Neural progenitor cell (in vitro differentiated cells): ENCODE data around the gene TBPL2. TPM values are rescaled to one million over a fixed set of nuclear protein-coding genes. Genes with fewer than 3 reads are reported as not detected.

Experiments
- DNase-seq: peaks from one replicate; pipeline ENCODE4 v3.0.0-alpha.2; 2016; ENCODE audit warnings: low spot score
- H2AFZ ChIP-seq: fragments of 200-600 bp; sonication (generic); replicated peaks from 2 replicates; pipeline ENCODE4 v1.6.1; 2016; ENCODE audit warnings: antibody characterized with exemption
- H3F3A ChIP-seq: fragments of 200-600 bp; sonication (generic); 2 replicates; pipeline ENCODE4 v1.6.1; 2016; ENCODE audit warnings: antibody characterized with exemption, low read depth
- H3K27ac ChIP-seq: fragments of 200-600 bp; sonication (generic); 2 replicates; pipeline ENCODE4 v1.5.1; 2016; ENCODE audit warnings: mild to moderate bottlenecking
- H3K27me3 ChIP-seq: fragments of 200-600 bp; sonication (generic); 2 replicates; pipeline ENCODE4 v1.6.1; 2016; ENCODE audit warnings: mild to moderate bottlenecking, moderate library complexity
- H3K36me3 ChIP-seq: fragments of 200-600 bp; sonication (generic); 2 replicates; pipeline ENCODE4 v1.5.1; 2016
- H3K4me1 ChIP-seq: fragments of 200-600 bp; sonication (generic); 2 replicates; pipeline ENCODE4 v1.6.1; 2016; ENCODE audit warnings: mixed run types
- H3K4me2 ChIP-seq: fragments of 200-600 bp; sonication (generic); 2 replicates; pipeline ENCODE4 v1.6.1; 2016
- H3K4me3 ChIP-seq: fragments of 200-600 bp; sonication (generic); 2 replicates; pipeline ENCODE4 v1.5.1; 2016
- H3K79me2 ChIP-seq: fragments of 200-600 bp; sonication (generic); 2 replicates; pipeline ENCODE4 v1.6.1; 2016; ENCODE audit warnings: low read depth
- H3K9ac ChIP-seq: fragments of 200-600 bp; sonication (generic); 2 replicates; pipeline ENCODE4 v1.6.1; 2016
- H3K9me3 ChIP-seq: fragments of 200-600 bp; sonication (generic); 2 replicates; pipeline ENCODE4 v1.5.1; 2016; ENCODE audit warnings: low read depth
- H4K20me1 ChIP-seq: fragments of 200-600 bp; sonication (generic); 2 replicates; pipeline ENCODE4 v1.6.1; 2016; ENCODE audit warnings: low read depth
- H3K27ac Mint-ChIP-seq: 3 replicates; pipeline ENCODE4 v1.8.0; 2021; ENCODE audit warnings: mixed read lengths
- H3K27me3 Mint-ChIP-seq: 2 replicates; pipeline ENCODE4 v1.8.0; 2022; ENCODE audit warnings: low read depth, mild to moderate bottlenecking, inconsistent platforms, moderate library complexity, mixed read lengths; ENCODE audit not compliant: insufficient read depth
- H3K36me3 Mint-ChIP-seq: 3 replicates; pipeline ENCODE4 v1.8.0; 2021; ENCODE audit warnings: mixed read lengths
- H3K4me1 Mint-ChIP-seq: 3 replicates; pipeline ENCODE4 v1.8.0; 2021; ENCODE audit warnings: mixed read lengths
- H3K4me3 Mint-ChIP-seq: 3 replicates; pipeline ENCODE4 v1.8.0; 2021; ENCODE audit warnings: mild to moderate bottlenecking, moderate library complexity, mixed read lengths
- H3K9me3 Mint-ChIP-seq: 3 replicates; pipeline ENCODE4 v1.8.0; 2020; ENCODE audit warnings: mixed read lengths
- CTCF ChIP-seq: fragments of 200-600 bp; sonication (generic); IDR thresholded peaks from 2 replicates; pipeline ENCODE4 v1.5.1; 2017; ENCODE audit warnings: antibody characterized with exemption, mild to moderate bottlenecking
- EZH2 ChIP-seq: fragments of 200-600 bp; sonication (generic); IDR thresholded peaks from 2 replicates; pipeline ENCODE4 v1.6.1; 2017; ENCODE audit warnings: antibody characterized with exemption, mild to moderate bottlenecking, moderate library complexity
- EZH2phosphoT487 ChIP-seq: fragments of 200-600 bp; sonication (generic); IDR thresholded peaks from 2 replicates; pipeline ENCODE4 v1.6.1; 2017; ENCODE audit warnings: antibody characterized with exemption
- total RNA-seq: library from RNA; depleted of rRNA; stranded (reverse); fragments of >200 nt; gene quantifications from 2 replicates; pipeline ENCODE4 v1.2.3, GENCODE V29; 2015; ENCODE audit warnings: low replicate concordance

The TBPL2 gene
- total RNA-seq, 1 donor from 2014 or later = not detected

DNA sequence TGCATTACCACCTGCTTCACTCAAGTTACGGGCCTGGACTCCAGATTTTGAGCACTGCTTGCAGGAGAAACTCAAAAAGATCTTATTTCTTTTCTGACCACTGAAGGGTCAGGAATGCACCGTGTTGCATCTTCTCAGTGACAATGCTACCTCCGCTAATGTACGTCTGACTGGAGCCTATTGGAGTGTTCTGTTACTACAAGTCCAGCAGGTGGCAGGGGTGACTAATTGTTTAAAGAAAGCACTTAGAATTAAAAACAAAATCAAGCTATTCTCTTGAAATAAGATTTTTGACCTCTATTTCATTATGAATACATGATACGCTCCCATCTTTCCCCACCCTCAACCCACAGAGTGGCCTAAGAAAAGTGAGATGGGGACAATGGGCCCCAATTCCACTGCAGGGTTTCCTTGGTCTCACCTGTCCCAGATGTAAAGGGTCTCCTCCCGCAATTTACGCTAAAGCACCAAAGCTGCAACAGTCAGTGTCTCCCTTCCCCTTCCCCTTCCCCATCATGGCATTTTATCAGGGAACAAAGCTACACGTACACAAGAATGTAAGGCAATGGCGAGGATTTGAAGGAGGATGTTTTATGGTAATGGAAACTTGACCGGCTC lies 2.2 kb downstream of the TBPL2 start:
- no peaks in the 10 kb centered on the region for H3K4me1 ChIP-seq
- peak; percentile 74 for DNase-seq
- H2AFZ ChIP-seq = no peak overlapping the region
- no peak overlapping the region for H3K9ac ChIP-seq
- H3K4me3 ChIP-seq = no peak overlapping the region
- H3K79me2 ChIP-seq = no peaks in the 10 kb centered on the region
- H4K20me1 ChIP-seq = no peaks in the 10 kb centered on the region
- TF ChIP-seq CTCF (peak; percentile 70), EZH2phosphoT487 (no peak)
- H3K4me2 ChIP-seq = no peak overlapping the region
- Mint-ChIP-seq H3K4me3 (no peak overlapping the region), H3K4me1 (peaks cover 6% of the 10 kb centered on the region), H3K27ac (peak overlapping the region; percentile 76), H3K27me3 (no peaks in the 10 kb centered on the region), H3K36me3 (no peaks in the 10 kb centered on the region), H3K9me3 (no peaks in the 10 kb centered on the region)
- peaks cover 4% of the 10 kb centered on the region for H3K27me3 ChIP-seq
- H3F3A ChIP-seq = no peaks in the 10 kb centered on the region
- H3K36me3 ChIP-seq = no peaks in the 10 kb centered on the region
- H3K27ac ChIP-seq = no peak overlapping the region
- H3K9me3 ChIP-seq = no peaks in the 10 kb centered on the region

DNA sequence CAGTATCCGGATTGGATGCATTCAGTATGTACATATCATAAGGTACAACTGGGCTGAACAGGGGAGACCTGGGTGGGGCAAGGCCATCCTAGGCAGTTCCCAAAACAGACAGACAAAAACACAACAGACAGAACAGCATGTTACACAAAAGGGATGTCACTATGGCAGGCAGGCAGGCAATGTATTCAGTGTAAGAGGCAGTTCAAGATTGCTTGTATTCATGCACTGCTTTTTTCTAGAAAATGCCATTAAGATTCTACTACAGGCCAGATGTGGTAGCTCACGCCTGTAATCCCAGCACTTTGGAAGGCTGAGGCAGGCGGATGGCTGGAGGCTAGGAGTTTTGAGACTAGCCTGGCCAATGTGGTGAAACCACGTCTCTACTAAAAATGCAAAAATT lies 3.5 kb downstream of the TBPL2 start:
- Mint-ChIP-seq H3K27me3 (no peaks in the 10 kb centered on the region), H3K4me1 (peaks cover 6% of the 10 kb centered on the region), H3K36me3 (no peaks in the 10 kb centered on the region), H3K4me3 (no peak overlapping the region), H3K27ac (no peak overlapping the region), H3K9me3 (no peaks in the 10 kb centered on the region)
- Histone ChIP-seq H3F3A (no peaks in the 10 kb centered on the region), H3K36me3 (no peaks in the 10 kb centered on the region), H3K4me1 (no peaks in the 10 kb centered on the region), H3K4me2 (no peak overlapping the region), H3K79me2 (no peaks in the 10 kb centered on the region), H4K20me1 (no peaks in the 10 kb centered on the region), H2AFZ (no peak overlapping the region), H3K9me3 (no peaks in the 10 kb centered on the region), H3K9ac (no peak overlapping the region), H3K27me3 (peaks cover 4% of the 10 kb centered on the region), H3K4me3 (no peak overlapping the region), H3K27ac (no peak overlapping the region)
- TF ChIP-seq EZH2 (no peak), EZH2phosphoT487 (no peak), CTCF (no peak)
- no peak for DNase-seq

DNA sequence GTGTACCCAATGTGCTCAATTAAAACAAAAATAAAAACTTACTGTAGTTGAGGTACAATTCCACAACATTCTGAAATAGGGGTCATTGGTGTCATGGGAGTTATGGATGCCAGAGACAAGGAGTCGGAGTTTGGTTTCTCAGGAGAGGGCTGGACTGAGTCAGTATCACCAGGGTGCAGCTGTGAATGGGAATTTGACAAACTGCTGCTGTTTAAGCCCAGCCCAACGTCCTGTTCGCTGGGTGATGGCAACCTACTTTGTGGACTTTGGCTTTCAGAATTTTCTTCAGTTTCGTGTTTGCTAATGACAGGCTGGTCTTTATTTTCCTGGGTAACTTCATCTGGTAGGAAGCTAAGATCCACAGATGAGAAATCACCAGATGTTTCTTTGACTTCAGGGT lies 3.9 kb downstream of the TBPL2 start:
- no peak for TF ChIP-seq CTCF
- TF ChIP-seq EZH2phosphoT487 = no peak
- no peak for TF ChIP-seq EZH2
- Histone ChIP-seq H3K9me3 (no peaks in the 10 kb centered on the region), H4K20me1 (no peaks in the 10 kb centered on the region), H3K4me2 (no peak overlapping the region), H3K27ac (no peak overlapping the region), H3K9ac (no peak overlapping the region), H3K36me3 (no peaks in the 10 kb centered on the region), H3F3A (no peaks in the 10 kb centered on the region), H3K4me3 (no peak overlapping the region), H3K4me1 (no peaks in the 10 kb centered on the region), H2AFZ (no peak overlapping the region), H3K27me3 (peaks cover 4% of the 10 kb centered on the region), H3K79me2 (no peaks in the 10 kb centered on the region)
- Mint-ChIP-seq H3K9me3 (no peaks in the 10 kb centered on the region), H3K27ac (no peak overlapping the region), H3K27me3 (no peaks in the 10 kb centered on the region), H3K36me3 (no peaks in the 10 kb centered on the region), H3K4me3 (no peak overlapping the region), H3K4me1 (peaks cover 6% of the 10 kb centered on the region)
- no peak for DNase-seq
